ENCODE data around the gene HOXB8.

The HOXB8 gene

DNA sequence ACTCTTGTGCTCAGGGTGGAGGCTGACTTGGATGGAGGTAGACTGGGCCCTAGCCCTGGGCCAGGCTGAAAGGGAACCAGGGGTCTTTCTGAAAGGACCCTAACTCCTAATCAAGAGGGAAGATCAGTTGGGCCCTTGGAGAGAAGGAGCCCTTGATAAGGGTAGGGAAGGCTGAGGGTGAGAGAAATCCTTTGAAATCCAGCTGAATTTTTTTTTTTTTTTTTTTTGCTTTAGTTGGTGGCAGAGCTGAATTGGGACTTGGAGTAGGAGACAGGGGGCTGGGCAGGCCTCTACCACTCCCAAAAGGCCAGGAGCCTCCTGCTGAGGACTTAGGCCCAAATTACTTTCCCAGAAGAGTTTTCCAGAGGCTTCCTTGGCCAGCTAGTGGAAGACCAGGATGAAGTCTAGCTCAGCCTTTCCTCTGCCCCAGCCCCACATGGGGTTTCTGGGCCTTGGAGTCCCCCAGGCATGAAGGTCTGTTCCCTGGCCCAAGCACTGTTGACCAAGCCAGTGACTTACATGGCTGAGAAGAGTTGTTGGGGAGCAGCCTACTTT lies 24.4 kb downstream of the HOXB8 start:
- TF ChIP-seq ZFX (IDR thresholded peaks at IDR 0.05; ENCODE audit: borderline replicate concordance) (no peak), CTCF (IDR thresholded peaks at IDR 0.05) (no peak)
- no peak overlapping the region for H3K27ac ChIP-seq

DNA sequence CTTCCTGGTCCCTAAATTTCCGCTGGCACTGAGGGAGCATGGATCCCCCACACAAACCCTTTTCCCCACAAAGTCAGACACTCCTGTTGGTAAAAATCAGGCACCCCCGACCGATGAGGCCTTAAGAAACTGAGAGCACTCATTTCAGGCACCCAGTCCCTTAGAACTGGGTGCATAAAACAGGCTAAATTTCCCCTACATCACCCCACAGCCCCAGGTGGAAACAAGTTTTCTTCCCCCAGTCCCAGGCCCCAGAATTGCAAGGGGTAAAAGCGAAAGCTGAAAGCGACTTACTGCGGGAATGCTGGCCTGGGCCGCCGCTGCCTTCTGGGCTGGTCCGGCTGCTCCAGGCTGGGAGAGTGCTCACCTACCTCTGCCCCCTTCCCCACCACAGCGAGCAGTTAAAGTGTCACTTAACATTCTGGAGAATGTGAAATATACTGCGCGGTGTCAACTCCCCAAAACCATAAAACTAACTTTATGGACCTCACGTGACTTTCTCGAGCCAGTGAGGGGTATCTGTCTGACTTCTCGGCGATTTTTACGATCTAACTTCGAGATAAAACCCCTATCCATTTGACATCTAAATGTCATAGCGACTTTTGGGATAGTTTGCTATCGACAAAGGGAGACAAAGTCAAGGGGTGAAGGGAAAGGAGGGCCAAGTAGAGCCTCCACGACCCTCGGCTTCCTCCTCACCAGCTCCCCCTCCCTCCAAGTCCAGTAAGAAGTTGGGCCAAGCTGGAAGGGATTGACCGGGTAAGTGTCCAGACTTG lies 25.1 kb downstream of the HOXB8 start, which contains the start of gene HOXB3:
Gene HOXB3, minus strand, starts transcription at position 411 of the 776 bp plus-strand sequence. CDS start 37,767 bp downstream, outside the sequence.
- 0 out of 2 replicates have a peak within 1 kb of the TSS, but pooled peaks have one; percentile 35 for H3K27ac ChIP-seq
- TF ChIP-seq ZFX (IDR thresholded peaks at IDR 0.05; ENCODE audit: borderline replicate concordance) = no peak

DNA sequence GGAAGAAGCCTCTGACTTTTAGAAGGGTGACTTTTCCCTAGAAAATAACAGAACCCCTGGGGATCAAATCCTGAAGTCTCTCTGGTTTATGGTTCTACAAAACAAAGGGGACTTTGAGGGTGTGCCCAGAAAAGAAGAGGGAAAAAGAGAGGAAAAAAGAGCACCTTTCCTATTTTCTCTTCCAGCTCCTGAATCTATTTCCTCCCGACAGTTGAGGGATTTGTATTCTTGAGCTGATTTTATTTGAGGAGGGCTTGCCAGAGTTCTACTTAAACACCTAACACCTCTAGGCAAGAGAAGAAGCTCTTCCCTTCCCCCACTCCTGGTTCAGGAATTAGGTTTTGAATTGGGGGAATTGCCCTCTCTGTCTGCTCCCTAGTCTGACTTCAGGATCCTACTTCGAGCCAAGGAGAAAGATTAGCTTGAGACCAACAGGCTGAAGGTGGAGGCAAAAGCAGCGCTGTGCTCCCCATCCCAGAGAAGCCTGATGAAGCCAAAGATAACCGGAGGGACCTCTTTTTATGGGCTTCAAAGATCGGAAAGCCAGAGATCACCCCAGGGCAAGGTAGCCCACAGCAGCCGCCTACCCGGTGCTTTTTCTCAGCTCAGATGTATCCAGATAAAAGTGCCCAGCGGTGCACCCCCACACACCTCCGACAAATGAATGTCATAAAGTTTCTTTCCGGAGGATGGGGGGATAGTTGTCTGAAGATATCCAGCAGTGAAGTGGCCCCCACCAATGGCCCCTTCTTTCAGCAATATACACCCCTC lies 25.8 kb downstream of the HOXB8 start:
- TF ChIP-seq CTCF (IDR thresholded peaks at IDR 0.05) (no peak), ZFX (IDR thresholded peaks at IDR 0.05; ENCODE audit: borderline replicate concordance) (no peak)
- 0 out of 2 replicates have a peak overlapping the region, but pooled peaks have one; percentile 35 for H3K27ac ChIP-seq

GRCh38 chr17:48588528-48588927 lies 26.6 kb downstream of the HOXB8 start:
- peak overlapping the region; percentile 35; the same call in 1 of the 2 replicates for H3K27ac ChIP-seq
- no peak for TF ChIP-seq ZFX (IDR thresholded peaks at IDR 0.05; ENCODE audit: borderline replicate concordance)
- no peak for TF ChIP-seq CTCF (IDR thresholded peaks at IDR 0.05)

DNA sequence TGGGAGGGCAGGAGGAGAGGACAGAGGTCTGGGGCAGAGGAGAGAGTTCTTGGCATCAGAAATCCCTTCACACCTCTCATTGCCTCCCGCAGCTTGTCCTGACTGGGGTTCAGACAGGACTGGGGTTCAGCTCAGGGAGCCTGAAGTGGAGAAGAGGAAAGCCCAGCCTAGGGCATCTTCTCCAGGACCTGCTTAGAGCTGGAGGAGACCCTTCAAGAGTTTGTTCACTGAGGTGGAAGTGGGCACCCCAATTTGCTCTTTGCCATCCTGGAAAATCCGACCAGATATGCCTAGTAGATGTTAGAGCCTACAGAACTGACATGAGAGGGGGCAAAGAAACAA lies 27.0 kb downstream of the HOXB8 start:
- peak overlapping the region; percentile 35 for H3K27ac ChIP-seq
- no peak for TF ChIP-seq ZFX (IDR thresholded peaks at IDR 0.05; ENCODE audit: borderline replicate concordance)
- no peak for TF ChIP-seq CTCF (IDR thresholded peaks at IDR 0.05)

DNA sequence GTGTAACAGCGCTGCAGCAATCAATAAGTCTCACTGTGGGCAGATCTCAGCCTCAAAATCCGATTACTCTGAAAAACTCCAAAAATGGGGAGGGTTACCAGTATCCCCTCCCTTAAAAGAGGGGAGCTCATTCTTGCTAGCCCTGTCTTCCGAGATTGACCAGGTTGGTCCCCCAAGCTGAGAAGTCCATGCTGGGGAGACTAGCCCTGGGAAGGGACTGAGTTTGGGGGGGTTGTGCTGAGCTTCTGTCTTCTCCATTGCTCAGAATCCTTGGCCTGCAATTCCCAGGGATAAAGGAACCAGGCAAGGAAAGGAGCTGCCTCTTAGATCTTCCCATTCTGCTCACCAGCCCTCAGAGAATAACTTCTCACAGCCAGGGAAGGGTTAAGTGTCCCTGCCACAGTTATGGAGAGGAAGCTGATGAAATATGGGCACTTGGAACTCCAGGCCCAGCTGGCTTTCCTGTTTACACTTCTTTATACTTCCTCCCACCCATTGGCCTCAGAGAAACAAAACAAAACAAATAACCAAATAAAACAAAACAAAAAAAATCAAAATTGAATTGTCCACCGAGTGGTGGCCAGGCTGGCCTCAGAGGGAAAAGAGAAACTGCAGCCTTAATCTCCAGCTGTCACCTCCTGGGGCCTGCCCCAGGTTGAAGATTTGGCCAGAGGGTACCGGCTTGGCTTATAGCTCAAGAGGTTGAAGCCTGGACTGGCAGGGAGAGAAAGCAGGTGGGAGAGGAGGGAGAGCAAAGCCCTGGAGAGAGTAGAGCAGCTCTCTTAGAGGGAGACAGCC lies 27.6 kb downstream of the HOXB8 start:
- peak overlapping the region; percentile 35 for H3K27ac ChIP-seq
- no peak for TF ChIP-seq CTCF (IDR thresholded peaks at IDR 0.05)
- TF ChIP-seq ZFX (IDR thresholded peaks at IDR 0.05; ENCODE audit: borderline replicate concordance) = no peak

All from 22Rv1 (cell line).